ENCODE measurements around the gene PLK3. TPM values are rescaled to one million over a fixed set of nuclear protein-coding genes. Genes with fewer than 3 reads are reported as not detected.
"Not testable (repeated sequence)": the region's sequence is repeated elsewhere in the genome, so short reads cannot be mapped to it uniquely, and the experiment has no call there.

The PLK3 gene
- total and polyA plus RNA-seq, 9 of the 15 experiments (the other 6 are each of a cell fraction or from before 2014, with no cell fraction given) = 0.52 to 22.7 (median 11.0) TPM

DNA sequence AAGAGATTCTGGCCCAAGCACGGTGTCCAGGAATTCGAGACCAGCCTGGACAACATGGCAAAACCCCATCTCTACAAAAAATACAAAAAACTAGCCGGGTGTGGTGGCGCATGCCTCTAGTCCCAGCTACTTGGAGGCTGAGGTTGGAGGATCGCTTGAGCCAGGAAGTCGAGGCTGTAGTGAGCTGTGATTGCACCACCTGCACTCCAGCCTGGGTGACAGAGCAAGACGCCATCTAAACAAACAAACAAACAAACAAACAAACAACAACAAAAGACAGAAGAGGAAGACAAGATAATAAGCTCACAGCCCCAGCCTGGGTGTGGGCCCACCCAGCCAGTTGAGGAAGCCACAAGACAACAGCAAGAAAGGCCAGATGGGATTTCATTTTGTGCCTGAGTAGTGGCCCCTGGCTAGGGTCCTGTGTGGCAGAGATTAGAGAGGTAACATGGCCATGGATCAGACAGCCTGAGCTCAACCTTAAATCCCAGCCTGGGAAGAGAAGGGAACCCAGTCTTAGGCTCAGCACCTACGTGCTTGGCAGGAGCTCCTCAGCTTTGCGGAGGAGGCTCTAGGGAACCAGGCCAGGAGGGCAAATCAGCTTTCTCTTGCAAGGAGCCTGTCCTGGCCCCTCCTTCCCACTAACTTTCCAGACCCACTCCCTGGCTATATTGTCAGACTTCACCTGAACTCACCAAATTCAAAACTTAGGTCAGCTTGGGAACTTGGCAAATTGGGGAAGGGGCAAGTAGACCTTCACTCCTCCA is 7.3 kb upstream of the PLK3 start (continued):
- TF ChIP-seq, protein P1, sequence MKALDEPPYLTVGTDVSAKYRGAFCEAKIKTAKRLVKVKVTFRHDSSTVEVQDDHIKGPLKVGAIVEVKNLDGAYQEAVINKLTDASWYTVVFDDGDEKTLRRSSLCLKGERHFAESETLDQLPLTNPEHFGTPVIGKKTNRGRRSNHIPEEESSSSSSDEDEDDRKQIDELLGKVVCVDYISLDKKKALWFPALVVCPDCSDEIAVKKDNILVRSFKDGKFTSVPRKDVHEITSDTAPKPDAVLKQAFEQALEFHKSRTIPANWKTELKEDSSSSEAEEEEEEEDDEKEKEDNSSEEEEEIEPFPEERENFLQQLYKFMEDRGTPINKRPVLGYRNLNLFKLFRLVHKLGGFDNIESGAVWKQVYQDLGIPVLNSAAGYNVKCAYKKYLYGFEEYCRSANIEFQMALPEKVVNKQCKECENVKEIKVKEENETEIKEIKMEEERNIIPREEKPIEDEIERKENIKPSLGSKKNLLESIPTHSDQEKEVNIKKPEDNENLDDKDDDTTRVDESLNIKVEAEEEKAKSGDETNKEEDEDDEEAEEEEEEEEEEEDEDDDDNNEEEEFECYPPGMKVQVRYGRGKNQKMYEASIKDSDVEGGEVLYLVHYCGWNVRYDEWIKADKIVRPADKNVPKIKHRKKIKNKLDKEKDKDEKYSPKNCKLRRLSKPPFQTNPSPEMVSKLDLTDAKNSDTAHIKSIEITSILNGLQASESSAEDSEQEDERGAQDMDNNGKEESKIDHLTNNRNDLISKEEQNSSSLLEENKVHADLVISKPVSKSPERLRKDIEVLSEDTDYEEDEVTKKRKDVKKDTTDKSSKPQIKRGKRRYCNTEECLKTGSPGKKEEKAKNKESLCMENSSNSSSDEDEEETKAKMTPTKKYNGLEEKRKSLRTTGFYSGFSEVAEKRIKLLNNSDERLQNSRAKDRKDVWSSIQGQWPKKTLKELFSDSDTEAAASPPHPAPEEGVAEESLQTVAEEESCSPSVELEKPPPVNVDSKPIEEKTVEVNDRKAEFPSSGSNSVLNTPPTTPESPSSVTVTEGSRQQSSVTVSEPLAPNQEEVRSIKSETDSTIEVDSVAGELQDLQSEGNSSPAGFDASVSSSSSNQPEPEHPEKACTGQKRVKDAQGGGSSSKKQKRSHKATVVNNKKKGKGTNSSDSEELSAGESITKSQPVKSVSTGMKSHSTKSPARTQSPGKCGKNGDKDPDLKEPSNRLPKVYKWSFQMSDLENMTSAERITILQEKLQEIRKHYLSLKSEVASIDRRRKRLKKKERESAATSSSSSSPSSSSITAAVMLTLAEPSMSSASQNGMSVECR (CRISPR knock-in tag; IDR thresholded peaks at IDR 0.05) = 0 out of 2 replicates have a peak, but pooled peaks have one; percentile 42
- TF ChIP-seq MYC (IDR thresholded peaks at IDR 0.05; ENCODE audit: low read depth, low read length) (no peak), MYC (CRISPR knock-in tag; IDR thresholded peaks at IDR 0.05; ENCODE audit: borderline replicate concordance, low read depth) (no peak)

DNA sequence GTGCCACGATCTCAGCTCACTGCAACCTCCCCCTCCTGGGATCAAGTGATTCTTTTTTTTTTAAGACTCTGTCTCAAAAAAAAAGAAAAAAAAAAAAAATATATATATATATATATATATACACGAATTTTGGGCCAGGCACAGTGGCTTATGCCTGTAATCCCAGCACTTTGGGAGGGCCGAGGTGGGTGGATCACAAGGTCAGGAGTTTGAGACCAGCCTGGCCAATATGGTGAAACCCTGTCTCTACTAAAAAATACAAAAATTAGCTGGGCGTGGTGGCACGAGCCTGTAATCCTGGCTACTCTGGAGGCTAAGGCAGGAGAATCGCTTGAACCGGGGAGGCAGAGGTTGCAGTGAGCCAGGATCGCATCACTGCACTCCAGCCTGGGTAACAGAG is 2.3 kb upstream of the PLK3 start:
- POLR2A ChIA-PET = interaction anchor here (1.1 to 16.9 kb wide), 5 partner anchors 10 to 214 kb away, joined by 5 to 594 read pairs (median 8); partner anchors contain the start of genes BTBD19 and UROD
- H3K27ac ChIP-seq (ENCODE audit: extremely low read depth, low read depth, low read length); H3K9me1 ChIP-seq (ENCODE audit: control insufficient read depth, insufficient read depth, low read length); H3K4me3 ChIP-seq; H4K20me1 ChIP-seq (replicated peaks; ENCODE audit: control insufficient read depth, insufficient read depth, low read length); DNase-seq (ENCODE audit: extremely low read depth in 1 of 4, low spot score in 3 of 4); H3K4me2 ChIP-seq (ENCODE audit: insufficient read depth, low read length); CTCF ChIA-PET (ENCODE audit: low intra/inter-chr PET ratio); BruUV-seq (replicated peaks); H3K27me3 ChIP-seq (ENCODE audit: control insufficient read depth in 2 of 2, insufficient read depth in 2 of 2, low read length in 2 of 2); H3K9ac ChIP-seq (ENCODE audit: insufficient read depth in 1 of 2, low read depth in 2 of 2, low read length in 2 of 2); H3K9me3 ChIP-seq (replicated peaks; ENCODE audit: control insufficient read depth, insufficient read depth, low read depth, low read length); FAIRE-seq; intact Hi-C loops (cut with micrococcal nuclease); ATAC-seq: not testable (repeated sequence)
- Histone ChIP-seq H2AFZ (ENCODE audit: low read depth, low read length) (peak overlapping the region; percentile 72), H3K79me2 (ENCODE audit: control insufficient read depth, insufficient read depth, low read length) (peaks cover 20% of the 10 kb centered on the region), H3K36me3 (ENCODE audit: control insufficient read depth, insufficient read depth, low read length) (peaks cover 12% of the 10 kb centered on the region), H3K4me1 (replicated peaks in 1 of 2; ENCODE audit: control insufficient read depth in 2 of 2, insufficient read depth in 2 of 2, low read length in 2 of 2) (peaks cover 31 to 47% of the 10 kb centered on the region in 2 experiments)
- in situ Hi-C loops (cut with MboI) = loop anchor here (10.0 kb wide), 1 partner anchor 507 kb away; no protein-coding TSS in a partner anchor
- WGBS (ENCODE audit: insufficient coverage, low coverage, missing lambda C conversion rate) = 75% methylated on average over 7 of the region's 8 CpGs
